Mucosa of descending colon (tissue), 3 donors: Measurements from ENCODE around the gene RPSA. TPM values are rescaled to one million over a fixed set of nuclear protein-coding genes. Genes with fewer than 3 reads are reported as not detected.

ENCODE experiments used
- ATAC-seq: fragments of 200-7000 bp; cut with Tn5 transposase; one replicate; pipeline ENCODE4 v1.9.1; 2020; ENCODE audit warnings: mild to moderate bottlenecking, moderate library complexity
- DNase-seq, 3 donors: peaks; one replicate each; pipeline ENCODE4 v3.0.0-alpha.2; 2020
- H3K36me3 ChIP-seq: fragments of 200-600 bp; one replicate; pipeline ENCODE4 v1.8.0; 2021; ENCODE audit warnings: low read depth, mild to moderate bottlenecking
- H3K4me1 ChIP-seq: fragments of 200-600 bp; one replicate; pipeline ENCODE4 v1.8.0; 2021; ENCODE audit warnings: low read depth, mild to moderate bottlenecking
- H3K4me3 ChIP-seq: fragments of 200-600 bp; one replicate; pipeline ENCODE4 v1.8.0; 2021; ENCODE audit warnings: mild to moderate bottlenecking
- H3K9me3 ChIP-seq: fragments of 200-600 bp; one replicate; pipeline ENCODE4 v1.8.0; 2021; ENCODE audit warnings: mild to moderate bottlenecking
- CTCF ChIP-seq: fragments of 200-600 bp; IDR thresholded peaks from one replicate; pipeline ENCODE4 v1.8.0; 2022; ENCODE audit warnings: antibody characterized with exemption, mild to moderate bottlenecking
- intact Hi-C, 2 donors: fragments of 100-400 bp; cut with DNase I in 1 of 2; cut with micrococcal nuclease in 1 of 2; formaldehyde crosslinking; loops; one replicate each; pipeline versions ENCODE4 v1.11.0 to v1.11.1; 2022; cut with DNase I, micrococcal nuclease
- total RNA-seq, 3 donors: library from RNA; stranded (reverse); fragmentation: NEBNext Ultra II Directional in 2 of 3; extraction: Animal tissue kit (Norgen Biotek cat#: 25700) in 2 of 3; gene quantifications; one replicate each; pipeline versions ENCODE4 v1.2.1 to v1.2.4, GENCODE V29; 2021 to 2023
- donor health status: DM: no; HTN: no; CAD: no; lungs with moderate emphysema.
- donor health status: DM: no; HTN: no; CAD: no.
- donor health status: DM: no; HTN: yes; CAD: no.

Gene RPSA
- total RNA-seq, 3 donors from 2014 or later: 692 to 1,050 (median 908) TPM

GRCh38 chr3:39419742-39420315, 13.3 kb downstream of the RPSA start:
- H3K4me3 ChIP-seq: no peak overlapping the region
- TF ChIP-seq CTCF: no peak
- no peaks in the 10 kb centered on the region for H3K4me1 ChIP-seq
- intact Hi-C loops: no loop called here
- no peak for DNase-seq
- no peaks in the 10 kb centered on the region for H3K36me3 ChIP-seq
- no peak for ATAC-seq
- no peaks in the 10 kb centered on the region for H3K9me3 ChIP-seq

DNA sequence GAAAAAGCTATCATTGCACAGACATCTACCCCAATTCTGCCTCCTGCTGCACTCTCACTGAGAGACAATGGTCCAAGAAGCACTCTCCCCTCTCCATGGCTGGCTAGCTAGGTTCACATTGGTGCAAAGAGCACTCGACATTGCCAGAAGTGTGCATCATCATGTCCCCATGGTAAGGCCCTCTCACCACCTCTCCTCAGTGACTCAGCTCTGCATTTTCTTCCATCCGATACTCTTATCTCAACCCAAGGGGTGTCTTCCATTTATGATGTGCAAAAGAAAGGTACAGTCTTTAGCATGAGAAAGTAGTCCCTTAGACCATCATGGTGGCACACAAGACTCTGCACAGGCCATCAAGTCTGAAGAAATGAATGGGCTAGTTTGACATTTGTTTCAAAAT, 14.0 kb downstream of the RPSA start:
- Histone ChIP-seq H3K9me3 (no peaks in the 10 kb centered on the region), H3K4me3 (no peak overlapping the region), H3K36me3 (no peaks in the 10 kb centered on the region), H3K4me1 (no peaks in the 10 kb centered on the region)
- no peak for ATAC-seq
- intact Hi-C loops: no loop called here
- DNase-seq: no peak
- TF ChIP-seq CTCF: no peak

- TF ChIP-seq CTCF: no peak
These were observed 17.0 kb downstream of the RPSA start for GRCh38 chr3:39423436-39423970.

DNA sequence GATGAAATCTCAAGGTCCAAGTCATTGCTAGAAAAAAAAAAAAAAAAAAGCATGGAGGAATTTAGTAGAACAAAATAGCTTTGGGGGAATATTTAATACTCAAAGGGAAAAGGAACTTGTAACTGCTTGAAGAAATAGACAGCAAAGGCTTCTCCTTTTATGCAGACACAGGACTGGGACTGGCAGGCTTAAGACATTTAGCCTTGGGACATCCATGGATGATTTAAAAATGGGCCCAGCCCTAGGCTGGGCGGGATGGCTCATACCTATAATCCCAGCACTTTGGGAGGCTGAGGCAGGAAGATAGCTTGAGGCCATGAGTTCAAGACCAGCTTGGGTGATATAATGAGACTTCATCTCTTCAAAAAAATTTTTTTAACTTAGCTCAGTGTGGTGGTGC, 19.8 kb downstream of the RPSA start:
- no peak for TF ChIP-seq CTCF
- no peaks in the 10 kb centered on the region for H3K4me1 ChIP-seq
- ATAC-seq: no peak
- intact Hi-C loops: no loop called here
- DNase-seq: no peak
- H3K4me3 ChIP-seq: no peak overlapping the region
- H3K9me3 ChIP-seq: no peaks in the 10 kb centered on the region
- no peaks in the 10 kb centered on the region for H3K36me3 ChIP-seq

More at GRCh38 chr3:39423436-39423970, 17.0 kb downstream of the RPSA start:
- H3K4me3 ChIP-seq: no peak overlapping the region
- DNase-seq (no peak), ATAC-seq (no peak)
- no peaks in the 10 kb centered on the region for H3K4me1 ChIP-seq
- H3K9me3 ChIP-seq: no peaks in the 10 kb centered on the region
- intact Hi-C loops: no loop called here
- no peaks in the 10 kb centered on the region for H3K36me3 ChIP-seq

DNA sequence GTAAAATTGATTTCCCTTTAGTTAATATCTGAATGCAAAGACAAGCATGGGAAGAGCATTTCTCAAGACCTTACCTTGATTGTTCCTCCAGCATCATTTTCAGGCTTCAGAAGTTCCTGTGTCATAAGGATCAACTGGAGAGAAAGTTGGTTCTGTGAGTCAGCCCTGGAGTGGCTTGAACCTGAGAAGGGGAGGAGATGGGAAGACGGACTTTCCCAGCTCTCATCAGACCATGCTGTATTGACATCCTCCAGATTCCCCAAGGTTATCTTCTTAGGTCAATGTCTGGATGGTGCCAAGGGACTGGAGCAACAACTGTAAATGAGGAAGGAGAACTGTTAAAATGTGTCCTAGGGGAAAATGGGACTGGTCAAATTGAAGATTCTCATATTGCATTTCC, 21.0 kb downstream of the RPSA start:
- Histone ChIP-seq H3K36me3 (no peaks in the 10 kb centered on the region), H3K4me3 (no peak overlapping the region), H3K9me3 (no peaks in the 10 kb centered on the region), H3K4me1 (no peaks in the 10 kb centered on the region)
- ATAC-seq (no peak), DNase-seq (no peak)
- intact Hi-C loops: no loop called here
- no peak for TF ChIP-seq CTCF
